Liver (tissue), 9 donors: Measurements from ENCODE around the gene TBCA. TPM values are rescaled to one million over a fixed set of nuclear protein-coding genes. Genes with fewer than 3 reads are reported as not detected.
A peak's percentile ranks its signal among the peaks of the same experiment; 100 is the strongest.

Experiments
- DNase-seq: peaks from one replicate; pipeline ENCODE4 v3.0.0-alpha.2; 2017; ENCODE audit warnings: low spot score
- H3K27ac ChIP-seq, 2 donors: one replicate each; pipeline ENCODE4 v1.7.0; 2013; ENCODE audit warnings: inconsistent platforms in 2 of 2, low read length in 2 of 2, control low read depth in 1 of 2, low read depth in 1 of 2, mild to moderate bottlenecking in 1 of 2
- H3K27me3 ChIP-seq, 4 donors: one replicate each; pipeline versions ENCODE4 v1.6.1 to v1.7.0; 2013; ENCODE audit warnings: low read length in 3 of 4, inconsistent platforms in 1 of 4, mild to moderate bottlenecking in 1 of 4, moderate library complexity in 1 of 4; ENCODE audit not compliant: control insufficient read depth in 4 of 4, insufficient read depth in 4 of 4
- H3K36me3 ChIP-seq, 4 donors: one replicate each; pipeline versions ENCODE4 v1.6.1 to v1.7.0; 2013; ENCODE audit warnings: low read length in 3 of 4, mild to moderate bottlenecking in 3 of 4, low read depth in 1 of 4, moderate library complexity in 1 of 4; ENCODE audit not compliant: control insufficient read depth in 4 of 4, insufficient read depth in 3 of 4
- H3K4me1 ChIP-seq, 4 donors: one replicate each; pipeline versions ENCODE4 v1.6.1 to v1.7.0; 2013; ENCODE audit warnings: low read length in 3 of 4, mild to moderate bottlenecking in 3 of 4, moderate library complexity in 1 of 4; ENCODE audit not compliant: control insufficient read depth in 4 of 4, insufficient read depth in 4 of 4
- H3K4me3 ChIP-seq, 3 donors: one replicate each; pipeline versions ENCODE4 v1.6.1 to v1.7.0; 2013; ENCODE audit warnings: low read length in 3 of 3, control low read depth in 1 of 3, low read depth in 1 of 3, mild to moderate bottlenecking in 1 of 3
- H3K9ac ChIP-seq, 2 donors: one replicate each; pipeline ENCODE4 v1.7.0; 2013; ENCODE audit warnings: low read length in 2 of 2, mild to moderate bottlenecking in 2 of 2, moderate library complexity in 2 of 2, control low read depth in 1 of 2, low read depth in 1 of 2
- H3K9me3 ChIP-seq, 4 donors: one replicate each; pipeline versions ENCODE4 v1.6.1 to v1.7.0; 2013; ENCODE audit warnings: low read length in 3 of 4; ENCODE audit not compliant: control insufficient read depth in 4 of 4
- EGR1 ChIP-seq, 2 donors: IDR thresholded peaks; 2 replicates each; pipeline ENCODE4 v1.6.1; 2016 to 2018; ENCODE audit warnings: antibody characterized with exemption in 2 of 2, low read depth in 2 of 2
- FOXA1 ChIP-seq: IDR thresholded peaks from 2 replicates; pipeline ENCODE4 v1.6.1; 2016; ENCODE audit warnings: antibody characterized with exemption
- FOXA2 ChIP-seq: IDR thresholded peaks from 2 replicates; pipeline ENCODE4 v1.6.1; 2016; ENCODE audit warnings: antibody characterized with exemption
- GABPA ChIP-seq, 2 donors: IDR thresholded peaks in 1 of 2; conservative IDR thresholded peaks in 1 of 2; 2 replicates each; pipeline ENCODE4 v1.6.1; 2016; ENCODE audit warnings: antibody characterized with exemption in 2 of 2, mild to moderate bottlenecking in 1 of 2, moderate library complexity in 1 of 2
- HNF4A ChIP-seq, 2 donors: conservative IDR thresholded peaks; 2 replicates each; pipeline ENCODE4 v1.6.1; 2016; ENCODE audit warnings: antibody characterized with exemption in 2 of 2, mild to moderate bottlenecking in 2 of 2
- HNF4G ChIP-seq: IDR thresholded peaks from 2 replicates; pipeline ENCODE4 v1.6.1; 2016; ENCODE audit warnings: antibody characterized with exemption
- JUND ChIP-seq, 2 donors: IDR thresholded peaks; 2 replicates each; pipeline ENCODE4 v1.6.1; 2016; ENCODE audit warnings: antibody characterized with exemption in 2 of 2
- RAD21 ChIP-seq, 2 donors: IDR thresholded peaks; 2 replicates each; pipeline ENCODE4 v1.6.1; 2016; ENCODE audit warnings: antibody characterized with exemption in 2 of 2, mild to moderate bottlenecking in 2 of 2
- RXRA ChIP-seq, 2 donors: IDR thresholded peaks; 2 replicates each; pipeline ENCODE4 v1.6.1; 2017 to 2018; ENCODE audit warnings: antibody characterized with exemption in 2 of 2, mild to moderate bottlenecking in 1 of 2
- SP1 ChIP-seq: IDR thresholded peaks from 2 replicates; pipeline ENCODE4 v1.6.1; 2018; ENCODE audit warnings: antibody characterized with exemption, mild to moderate bottlenecking
- TAF1 ChIP-seq: conservative IDR thresholded peaks from 2 replicates; pipeline ENCODE4 v1.6.1; 2016; ENCODE audit warnings: antibody characterized with exemption, mild to moderate bottlenecking
- YY1 ChIP-seq: IDR thresholded peaks from 2 replicates; pipeline ENCODE4 v1.6.1; 2016; ENCODE audit warnings: antibody characterized with exemption, mild to moderate bottlenecking
- WGBS: extraction: QIAGEN DNeasy Blood & Tissue Kit; methylation state at CpG from one replicate; pipeline ENCODE4 v1.1.7; 2013; 5-methylcytosine and 5-hydroxymethylcytosine counted together
- polyA plus RNA-seq, 2 donors: library from polyadenylated mRNA; stranded (reverse) in 1 of 2; unstranded in 1 of 2; fragments of 200-250 nt in 1 of 2; fragments of >200 nt in 1 of 2; fragmentation: Nextera tagmentation in 1 of 2; extraction: Ambion mirVana in 1 of 2; gene quantifications; one replicate each; pipeline versions ENCODE4 v1.2.1 to v1.2.3, GENCODE V29; 2013 to 2015
- total RNA-seq, 2 donors: library from RNA; depleted of rRNA; stranded (reverse); fragments of >200 nt; gene quantifications; one replicate each; pipeline ENCODE4 v1.2.3, GENCODE V29; 2014
- TF ChIP-seq, protein P1 (sequence below): IDR thresholded peaks from 2 replicates; pipeline ENCODE4 v1.6.1; 2016; ENCODE audit warnings: antibody characterized with exemption
- TF ChIP-seq, protein P2 (sequence below): IDR thresholded peaks from 2 replicates; pipeline ENCODE4 v1.6.1; 2016; ENCODE audit warnings: antibody characterized with exemption
- TF ChIP-seq, protein P3 (sequence below): IDR thresholded peaks from 2 replicates; pipeline ENCODE4 v1.6.1; 2016; ENCODE audit warnings: antibody characterized with exemption, mild to moderate bottlenecking
- TF ChIP-seq, protein P4 (sequence below): fragments of 150-350 bp; IDR thresholded peaks from 2 replicates; pipeline ENCODE4 v1.5.1; 2017; ENCODE audit warnings: improper control_type of control experiment, low read depth, low read length; ENCODE audit not compliant: missing input control
- TF ChIP-seq, protein P5 (sequence below): IDR thresholded peaks from 2 replicates; pipeline ENCODE4 v1.6.1; 2016; ENCODE audit warnings: antibody characterized with exemption
- donor health status: healthy.
- donor health status: healthy.
- donor health status: healthy.
- donor health status: healthy.
- donor health status: healthy.

TBCA gene
- total and polyA plus RNA-seq, 4 donors = 62.5 to 338 (median 107) TPM

DNA sequence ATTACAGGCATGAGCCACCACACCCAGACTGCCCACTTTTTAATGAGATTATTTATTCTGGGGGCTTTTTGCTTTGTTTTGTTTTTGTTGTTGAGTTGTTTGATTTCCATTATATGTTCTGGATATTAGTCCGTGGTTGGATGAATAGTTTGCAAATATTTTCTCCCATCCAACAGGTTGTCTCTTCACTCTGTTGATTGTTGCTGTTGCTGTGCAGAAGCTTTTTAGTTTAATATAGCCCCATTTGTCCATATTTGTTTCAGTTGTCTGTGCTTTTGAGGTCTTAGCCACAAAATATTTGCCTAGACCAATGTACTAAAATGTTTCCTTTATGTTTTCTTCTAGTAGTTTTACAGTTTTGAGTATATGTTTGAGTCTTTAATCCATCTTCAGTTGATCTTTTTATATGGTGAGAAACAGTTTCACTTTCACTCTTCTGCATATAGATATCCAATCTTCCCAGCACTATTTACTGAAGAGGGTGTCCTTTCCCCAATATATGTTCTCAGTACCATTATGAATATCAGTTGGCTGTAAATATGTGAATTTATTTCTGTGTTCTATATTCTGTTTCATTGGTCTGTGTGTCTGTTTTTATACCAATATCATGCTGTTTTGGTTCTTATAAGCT, 30.2 kb upstream of the TBCA start:
- Histone ChIP-seq H3K27me3 (no peaks in the 10 kb centered on the region), H3K27ac (no peak overlapping the region), H3K9ac (no peak overlapping the region), H3K9me3 (peaks cover 0 to 8% (median 0%) of the 10 kb centered on the region in 4 donors), H3K36me3 (no peaks in the 10 kb centered on the region), H3K4me1 (peaks cover 0 to 3% (median 1%) of the 10 kb centered on the region in 4 donors), H3K4me3 (peak overlapping the region in 2 of 3 donors; percentile 32 to 36)
- no peak for DNase-seq
- WGBS = 0% methylated on average over 1 of the region's 1 CpG
- TF ChIP-seq TAF1 = no peak
- TF ChIP-seq EGR1 (IDR thresholded peaks at IDR 0.05; ENCODE audit: low read depth in 2 of 2) = no peak
- no peak for TF ChIP-seq JUND (IDR thresholded peaks at IDR 0.05)
- TF ChIP-seq, protein P1, sequence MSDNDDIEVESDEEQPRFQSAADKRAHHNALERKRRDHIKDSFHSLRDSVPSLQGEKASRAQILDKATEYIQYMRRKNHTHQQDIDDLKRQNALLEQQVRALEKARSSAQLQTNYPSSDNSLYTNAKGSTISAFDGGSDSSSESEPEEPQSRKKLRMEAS = no peak
- TF ChIP-seq, protein P2, sequence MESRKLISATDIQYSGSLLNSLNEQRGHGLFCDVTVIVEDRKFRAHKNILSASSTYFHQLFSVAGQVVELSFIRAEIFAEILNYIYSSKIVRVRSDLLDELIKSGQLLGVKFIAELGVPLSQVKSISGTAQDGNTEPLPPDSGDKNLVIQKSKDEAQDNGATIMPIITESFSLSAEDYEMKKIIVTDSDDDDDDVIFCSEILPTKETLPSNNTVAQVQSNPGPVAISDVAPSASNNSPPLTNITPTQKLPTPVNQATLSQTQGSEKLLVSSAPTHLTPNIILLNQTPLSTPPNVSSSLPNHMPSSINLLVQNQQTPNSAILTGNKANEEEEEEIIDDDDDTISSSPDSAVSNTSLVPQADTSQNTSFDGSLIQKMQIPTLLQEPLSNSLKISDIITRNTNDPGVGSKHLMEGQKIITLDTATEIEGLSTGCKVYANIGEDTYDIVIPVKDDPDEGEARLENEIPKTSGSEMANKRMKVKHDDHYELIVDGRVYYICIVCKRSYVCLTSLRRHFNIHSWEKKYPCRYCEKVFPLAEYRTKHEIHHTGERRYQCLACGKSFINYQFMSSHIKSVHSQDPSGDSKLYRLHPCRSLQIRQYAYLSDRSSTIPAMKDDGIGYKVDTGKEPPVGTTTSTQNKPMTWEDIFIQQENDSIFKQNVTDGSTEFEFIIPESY = no peak
- no peak for TF ChIP-seq HNF4G
- TF ChIP-seq HNF4A (conservative IDR thresholded peaks at IDR 0.05) = no peak
- TF ChIP-seq, protein P3, sequence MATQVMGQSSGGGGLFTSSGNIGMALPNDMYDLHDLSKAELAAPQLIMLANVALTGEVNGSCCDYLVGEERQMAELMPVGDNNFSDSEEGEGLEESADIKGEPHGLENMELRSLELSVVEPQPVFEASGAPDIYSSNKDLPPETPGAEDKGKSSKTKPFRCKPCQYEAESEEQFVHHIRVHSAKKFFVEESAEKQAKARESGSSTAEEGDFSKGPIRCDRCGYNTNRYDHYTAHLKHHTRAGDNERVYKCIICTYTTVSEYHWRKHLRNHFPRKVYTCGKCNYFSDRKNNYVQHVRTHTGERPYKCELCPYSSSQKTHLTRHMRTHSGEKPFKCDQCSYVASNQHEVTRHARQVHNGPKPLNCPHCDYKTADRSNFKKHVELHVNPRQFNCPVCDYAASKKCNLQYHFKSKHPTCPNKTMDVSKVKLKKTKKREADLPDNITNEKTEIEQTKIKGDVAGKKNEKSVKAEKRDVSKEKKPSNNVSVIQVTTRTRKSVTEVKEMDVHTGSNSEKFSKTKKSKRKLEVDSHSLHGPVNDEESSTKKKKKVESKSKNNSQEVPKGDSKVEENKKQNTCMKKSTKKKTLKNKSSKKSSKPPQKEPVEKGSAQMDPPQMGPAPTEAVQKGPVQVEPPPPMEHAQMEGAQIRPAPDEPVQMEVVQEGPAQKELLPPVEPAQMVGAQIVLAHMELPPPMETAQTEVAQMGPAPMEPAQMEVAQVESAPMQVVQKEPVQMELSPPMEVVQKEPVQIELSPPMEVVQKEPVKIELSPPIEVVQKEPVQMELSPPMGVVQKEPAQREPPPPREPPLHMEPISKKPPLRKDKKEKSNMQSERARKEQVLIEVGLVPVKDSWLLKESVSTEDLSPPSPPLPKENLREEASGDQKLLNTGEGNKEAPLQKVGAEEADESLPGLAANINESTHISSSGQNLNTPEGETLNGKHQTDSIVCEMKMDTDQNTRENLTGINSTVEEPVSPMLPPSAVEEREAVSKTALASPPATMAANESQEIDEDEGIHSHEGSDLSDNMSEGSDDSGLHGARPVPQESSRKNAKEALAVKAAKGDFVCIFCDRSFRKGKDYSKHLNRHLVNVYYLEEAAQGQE = no peak
- no peak for TF ChIP-seq RAD21 (IDR thresholded peaks at IDR 0.05)
- TF ChIP-seq FOXA1 = no peak
- no peak for TF ChIP-seq RXRA (IDR thresholded peaks at IDR 0.05)
- no peak for TF ChIP-seq GABPA (IDR thresholded peaks at IDR 0.05 in 1 of 2, conservative IDR thresholded peaks at IDR 0.05 in 1 of 2)
- TF ChIP-seq, protein P4, sequence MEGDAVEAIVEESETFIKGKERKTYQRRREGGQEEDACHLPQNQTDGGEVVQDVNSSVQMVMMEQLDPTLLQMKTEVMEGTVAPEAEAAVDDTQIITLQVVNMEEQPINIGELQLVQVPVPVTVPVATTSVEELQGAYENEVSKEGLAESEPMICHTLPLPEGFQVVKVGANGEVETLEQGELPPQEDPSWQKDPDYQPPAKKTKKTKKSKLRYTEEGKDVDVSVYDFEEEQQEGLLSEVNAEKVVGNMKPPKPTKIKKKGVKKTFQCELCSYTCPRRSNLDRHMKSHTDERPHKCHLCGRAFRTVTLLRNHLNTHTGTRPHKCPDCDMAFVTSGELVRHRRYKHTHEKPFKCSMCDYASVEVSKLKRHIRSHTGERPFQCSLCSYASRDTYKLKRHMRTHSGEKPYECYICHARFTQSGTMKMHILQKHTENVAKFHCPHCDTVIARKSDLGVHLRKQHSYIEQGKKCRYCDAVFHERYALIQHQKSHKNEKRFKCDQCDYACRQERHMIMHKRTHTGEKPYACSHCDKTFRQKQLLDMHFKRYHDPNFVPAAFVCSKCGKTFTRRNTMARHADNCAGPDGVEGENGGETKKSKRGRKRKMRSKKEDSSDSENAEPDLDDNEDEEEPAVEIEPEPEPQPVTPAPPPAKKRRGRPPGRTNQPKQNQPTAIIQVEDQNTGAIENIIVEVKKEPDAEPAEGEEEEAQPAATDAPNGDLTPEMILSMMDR = no peak
- TF ChIP-seq FOXA2 = no peak
- no peak for TF ChIP-seq YY1
- no peak for TF ChIP-seq SP1

DNA sequence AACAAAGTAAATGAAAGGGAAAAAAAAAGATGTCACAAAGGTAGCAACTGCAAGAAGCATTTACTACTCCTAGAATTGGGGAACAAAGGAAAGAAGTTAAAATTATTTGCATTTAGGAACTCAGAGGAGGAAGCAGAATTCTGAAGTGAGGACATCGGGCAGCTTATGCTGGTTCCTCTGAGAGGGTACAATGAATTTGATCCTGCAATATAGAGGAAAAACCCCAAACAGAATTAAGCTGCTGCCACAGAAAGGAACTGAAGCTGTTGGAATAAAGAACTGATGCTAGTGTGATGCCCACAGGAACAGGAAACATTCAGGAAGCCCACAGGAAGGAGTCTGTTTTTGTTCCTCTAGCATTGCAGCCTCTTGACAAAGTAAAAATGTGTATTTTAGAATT, 22.3 kb upstream of the TBCA start:
- Histone ChIP-seq H3K4me3 (no peak overlapping the region), H3K4me1 (no peaks in the 10 kb centered on the region), H3K27ac (no peak overlapping the region), H3K27me3 (no peaks in the 10 kb centered on the region), H3K9me3 (no peaks in the 10 kb centered on the region), H3K36me3 (no peaks in the 10 kb centered on the region), H3K9ac (no peak overlapping the region)
- DNase-seq = no peak
- 84% methylated on average over 1 of the region's 1 CpG for WGBS
- TF ChIP-seq FOXA1 = no peak
- TF ChIP-seq, protein P2 = no peak
- no peak for TF ChIP-seq EGR1 (IDR thresholded peaks at IDR 0.05; ENCODE audit: low read depth in 2 of 2)
- TF ChIP-seq, protein P5, sequence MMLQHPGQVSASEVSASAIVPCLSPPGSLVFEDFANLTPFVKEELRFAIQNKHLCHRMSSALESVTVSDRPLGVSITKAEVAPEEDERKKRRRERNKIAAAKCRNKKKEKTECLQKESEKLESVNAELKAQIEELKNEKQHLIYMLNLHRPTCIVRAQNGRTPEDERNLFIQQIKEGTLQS = no peak
- no peak for TF ChIP-seq HNF4A (conservative IDR thresholded peaks at IDR 0.05)
- TF ChIP-seq RXRA (IDR thresholded peaks at IDR 0.05) = no peak
- TF ChIP-seq, protein P1 = no peak
- no peak for TF ChIP-seq FOXA2
- TF ChIP-seq, protein P4 = no peak
